Stimulated activated naive B cell treated with anti-CD40 and anti-IgM and Interleukin-4, amounts not matched to agents 10 μg/mL and 1 μg/mL and 100 μg/mL, for 72 hours (primary cell): ENCODE results near the gene ENOPH1.

Source experiments
- ATAC-seq, 2 donors: fragments of 150-1000 bp; cut with Tn5 transposase; replicated peaks; 2 replicates each; pipeline ENCODE4 v1.10.0; 2021; ENCODE audit warnings: moderate library complexity in 1 of 2
- DNase-seq: peaks from one replicate; pipeline ENCODE4 v3.0.0; 2021
- H3K27ac Mint-ChIP-seq: one replicate; pipeline ENCODE4 v1.8.0; 2022; ENCODE audit warnings: mild to moderate bottlenecking, mixed read lengths
- H3K27me3 Mint-ChIP-seq, 2 donors: one replicate each; pipeline ENCODE4 v1.8.0; 2022; ENCODE audit warnings: mixed read lengths in 2 of 2
- H3K36me3 Mint-ChIP-seq, 2 donors: one replicate each; pipeline ENCODE4 v1.8.0; 2022; ENCODE audit warnings: mixed read lengths in 2 of 2, mild to moderate bottlenecking in 1 of 2
- H3K4me1 Mint-ChIP-seq, 2 donors: one replicate each; pipeline ENCODE4 v1.8.0; 2022; ENCODE audit warnings: mixed read lengths in 2 of 2, mild to moderate bottlenecking in 1 of 2
- H3K4me3 Mint-ChIP-seq, 2 donors: one replicate each; pipeline ENCODE4 v1.8.0; 2022; ENCODE audit warnings: mild to moderate bottlenecking in 2 of 2, mixed read lengths in 2 of 2, moderate library complexity in 1 of 2
- H3K9me3 Mint-ChIP-seq, 2 donors: one replicate each; pipeline ENCODE4 v1.8.0; 2022; ENCODE audit warnings: mixed read lengths in 2 of 2, mild to moderate bottlenecking in 1 of 2

The ENOPH1 gene

DNA sequence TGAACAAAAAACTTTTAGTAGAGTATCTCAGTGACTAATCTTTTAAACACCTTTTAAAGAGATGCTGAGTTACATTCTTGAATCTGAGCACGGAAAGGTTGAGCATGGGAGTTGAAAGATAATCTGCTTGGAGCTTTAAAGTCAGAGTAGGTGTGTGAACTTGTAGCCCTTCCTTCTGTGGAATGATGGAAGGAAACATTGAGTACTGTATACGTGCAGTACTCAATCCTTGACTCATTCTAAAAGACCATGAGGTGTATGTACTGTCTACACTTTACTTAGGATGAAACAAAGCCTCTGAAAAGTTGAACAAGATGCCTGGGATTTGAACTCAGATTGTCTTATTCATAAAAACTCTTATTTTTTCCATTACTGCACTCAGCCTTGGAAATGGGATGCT is 3.4 kb downstream of the ENOPH1 start:
- Mint-ChIP-seq H3K4me1 (peaks cover 26 to 45% of the 10 kb centered on the region in 2 donors), H3K4me3 (no peak overlapping the region)
- no peak for ATAC-seq

DNA sequence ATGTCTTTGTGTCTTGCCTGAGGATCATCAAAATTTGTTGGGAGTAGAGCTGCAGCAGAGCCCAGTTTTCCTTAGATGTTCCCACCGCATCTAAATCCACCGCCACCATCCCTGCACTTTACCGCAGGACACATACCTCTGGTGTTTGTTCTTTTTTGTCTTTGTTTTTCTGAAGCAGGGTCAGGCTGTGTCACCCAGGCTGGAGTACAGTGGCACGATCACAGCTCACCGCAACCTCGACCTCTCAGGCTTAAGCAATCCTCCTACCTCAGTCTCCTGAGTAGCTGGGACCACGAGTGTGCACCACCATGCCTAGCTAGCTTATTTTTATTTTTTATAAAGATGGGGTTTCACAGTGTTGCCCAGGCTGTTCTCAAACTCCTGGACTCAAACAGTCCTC is 4.6 kb downstream of the ENOPH1 start:
- H3K27ac Mint-ChIP-seq: no peak overlapping the region
- H3K9me3 Mint-ChIP-seq: no peaks in the 10 kb centered on the region
- H3K36me3 Mint-ChIP-seq: peaks cover 24 to 48% of the 10 kb centered on the region in 2 donors
- H3K4me3 Mint-ChIP-seq: no peak overlapping the region
- ATAC-seq: no peak
- H3K4me1 Mint-ChIP-seq: peaks cover 27 to 53% of the 10 kb centered on the region in 2 donors
- no peak for DNase-seq
- H3K27me3 Mint-ChIP-seq: no peaks in the 10 kb centered on the region

More for the DNA sequence above, 3.4 kb downstream of the ENOPH1 start:
- Mint-ChIP-seq H3K9me3 (no peaks in the 10 kb centered on the region), H3K36me3 (peaks cover 25 to 51% of the 10 kb centered on the region in 2 donors), H3K27me3 (peaks cover 0 to 4% of the 10 kb centered on the region in 2 donors), H3K27ac (no peak overlapping the region)
- DNase-seq: no peak

DNA sequence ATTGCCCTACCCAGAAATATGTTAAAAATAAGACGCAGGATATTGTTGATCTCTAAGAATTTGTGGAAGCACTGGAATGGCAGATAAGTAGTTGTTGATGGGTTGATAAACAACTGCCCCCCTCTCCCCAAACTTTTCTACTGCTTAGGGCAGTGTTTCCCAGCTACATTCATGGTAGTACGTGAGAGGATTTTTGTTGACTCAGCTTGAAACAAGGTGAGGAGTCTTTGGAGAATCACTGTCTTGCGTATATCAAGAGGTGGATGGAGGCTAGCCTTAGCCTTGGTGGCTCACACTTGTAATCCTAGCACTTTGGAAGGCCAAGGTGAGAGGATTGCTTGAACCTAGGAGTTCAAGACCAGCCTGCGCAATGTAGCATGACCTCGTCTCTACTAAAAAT is 5.7 kb downstream of the ENOPH1 start:
- Mint-ChIP-seq H3K36me3 (peaks cover 24 to 49% of the 10 kb centered on the region in 2 donors), H3K27ac (no peak overlapping the region), H3K4me1 (peaks cover 32 to 57% of the 10 kb centered on the region in 2 donors), H3K27me3 (no peaks in the 10 kb centered on the region), H3K4me3 (no peak overlapping the region), H3K9me3 (no peaks in the 10 kb centered on the region)
- no peak for ATAC-seq
- DNase-seq: no peak

DNA sequence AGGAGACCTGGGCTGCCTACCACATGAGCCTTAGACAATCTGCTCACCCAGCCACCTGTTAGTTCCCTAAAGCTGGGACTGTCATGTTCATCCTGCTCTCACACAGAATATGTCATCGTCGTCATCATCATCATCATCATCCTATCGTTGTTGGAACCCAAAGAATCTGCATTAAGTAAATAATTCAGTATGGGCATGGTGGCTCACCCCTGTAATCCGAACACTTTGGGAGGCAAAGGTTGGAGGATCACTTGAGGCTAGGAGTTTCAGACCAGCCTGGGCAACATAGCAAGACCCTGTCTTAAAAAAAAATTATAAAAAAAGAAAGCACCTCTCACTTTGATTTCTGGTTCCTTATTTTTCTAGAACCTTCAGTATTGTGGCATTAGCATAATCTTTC is 6.4 kb downstream of the ENOPH1 start:
- Mint-ChIP-seq H3K27ac (no peak overlapping the region), H3K4me3 (no peak overlapping the region), H3K9me3 (no peaks in the 10 kb centered on the region), H3K4me1 (peaks cover 30 to 60% of the 10 kb centered on the region in 2 donors), H3K36me3 (peaks cover 25 to 51% of the 10 kb centered on the region in 2 donors), H3K27me3 (no peaks in the 10 kb centered on the region)
- DNase-seq (no peak), ATAC-seq (no peak)

DNA sequence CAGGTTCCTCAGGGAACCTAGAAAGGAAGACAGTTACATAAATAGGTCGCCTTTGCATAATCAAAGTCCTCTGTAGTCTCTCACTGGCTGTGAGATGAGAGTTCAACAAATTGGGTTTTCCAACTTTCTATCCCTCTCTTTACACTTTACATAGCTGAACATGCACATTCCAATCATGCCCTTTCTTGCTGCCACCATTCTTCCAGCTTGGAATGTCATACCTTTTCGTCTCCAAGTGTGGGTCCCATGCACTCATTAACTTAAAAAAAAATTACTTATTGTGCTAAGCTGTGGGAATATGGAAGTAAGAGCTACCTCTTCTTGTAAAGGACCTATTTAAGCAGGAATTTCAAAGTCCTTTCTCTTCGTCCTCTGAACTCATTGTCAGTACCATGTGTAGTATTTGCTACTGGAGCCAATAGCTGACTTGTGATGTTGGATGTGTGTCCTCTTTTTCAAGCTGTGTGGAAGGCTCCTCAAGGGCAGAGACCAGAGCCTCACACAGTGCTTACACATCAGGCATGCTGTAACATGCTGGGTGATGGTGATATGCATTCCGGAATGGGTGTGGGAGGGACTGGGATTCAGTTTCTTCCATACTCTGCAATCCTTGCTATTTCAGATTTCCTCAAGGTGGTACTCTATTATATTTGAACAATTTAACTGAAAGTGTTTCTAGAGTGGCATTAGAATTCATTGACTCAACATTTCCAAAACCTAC is 7.1 kb downstream of the ENOPH1 start:
- Mint-ChIP-seq H3K27ac (no peak overlapping the region), H3K36me3 (peaks cover 25 to 55% of the 10 kb centered on the region in 2 donors), H3K27me3 (no peaks in the 10 kb centered on the region), H3K4me3 (no peak overlapping the region), H3K9me3 (no peaks in the 10 kb centered on the region), H3K4me1 (peaks cover 29 to 63% of the 10 kb centered on the region in 2 donors)
- no peak for ATAC-seq
- DNase-seq: no peak

DNA sequence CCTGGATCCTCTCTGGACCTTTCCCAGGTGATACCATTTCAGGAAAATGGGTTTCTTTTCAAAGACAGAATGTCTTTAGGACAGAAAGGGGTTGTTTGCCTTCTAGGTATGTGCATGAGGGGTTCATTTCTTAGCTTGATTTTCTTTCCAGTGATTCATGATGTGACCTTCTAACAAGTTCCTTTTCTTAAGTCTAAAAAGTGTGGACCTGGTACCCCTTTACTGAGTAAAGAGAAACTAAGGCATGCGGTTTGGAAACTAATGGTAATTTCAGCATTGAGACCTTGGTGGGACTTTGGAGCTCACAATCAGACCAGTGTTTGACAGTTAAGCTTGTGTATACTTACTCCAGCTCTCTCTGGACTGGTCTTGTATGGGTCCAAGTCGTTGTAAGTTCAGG is 8.7 kb downstream of the ENOPH1 start:
- peaks cover 24 to 49% of the 10 kb centered on the region in 2 donors for H3K4me1 Mint-ChIP-seq
- H3K27me3 Mint-ChIP-seq: no peaks in the 10 kb centered on the region
- ATAC-seq: no peak
- no peak overlapping the region for H3K27ac Mint-ChIP-seq
- H3K4me3 Mint-ChIP-seq: no peak overlapping the region
- no peak for DNase-seq
- H3K9me3 Mint-ChIP-seq: no peaks in the 10 kb centered on the region
- peaks cover 25 to 49% of the 10 kb centered on the region in 2 donors for H3K36me3 Mint-ChIP-seq

DNA sequence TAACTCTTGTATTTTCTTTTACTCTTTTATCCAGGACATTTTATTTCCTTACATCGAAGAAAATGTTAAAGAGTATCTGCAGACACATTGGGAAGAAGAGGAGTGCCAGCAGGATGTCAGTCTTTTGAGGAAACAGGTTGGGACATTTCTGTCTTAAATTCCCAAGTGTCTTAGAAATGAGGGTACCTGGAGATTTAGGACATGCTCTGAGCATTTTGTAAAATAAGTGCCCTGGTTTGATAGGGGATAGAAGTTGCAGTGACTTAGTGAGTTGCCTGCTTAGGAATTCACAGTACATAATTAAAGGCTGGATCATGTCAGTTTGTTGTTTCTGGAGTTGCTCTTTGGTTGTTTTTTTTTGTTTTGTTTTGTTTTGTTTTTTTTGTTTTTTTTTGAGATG is 17.5 kb downstream of the ENOPH1 start:
- peaks cover 34 to 42% of the 10 kb centered on the region in 2 donors for H3K36me3 Mint-ChIP-seq
- no peaks in the 10 kb centered on the region for H3K9me3 Mint-ChIP-seq
- peaks cover 3 to 8% of the 10 kb centered on the region in 2 donors for H3K4me1 Mint-ChIP-seq
- H3K27ac Mint-ChIP-seq: no peak overlapping the region
- no peaks in the 10 kb centered on the region for H3K27me3 Mint-ChIP-seq
- no peak overlapping the region for H3K4me3 Mint-ChIP-seq
- ATAC-seq: no peak
- no peak for DNase-seq

DNA sequence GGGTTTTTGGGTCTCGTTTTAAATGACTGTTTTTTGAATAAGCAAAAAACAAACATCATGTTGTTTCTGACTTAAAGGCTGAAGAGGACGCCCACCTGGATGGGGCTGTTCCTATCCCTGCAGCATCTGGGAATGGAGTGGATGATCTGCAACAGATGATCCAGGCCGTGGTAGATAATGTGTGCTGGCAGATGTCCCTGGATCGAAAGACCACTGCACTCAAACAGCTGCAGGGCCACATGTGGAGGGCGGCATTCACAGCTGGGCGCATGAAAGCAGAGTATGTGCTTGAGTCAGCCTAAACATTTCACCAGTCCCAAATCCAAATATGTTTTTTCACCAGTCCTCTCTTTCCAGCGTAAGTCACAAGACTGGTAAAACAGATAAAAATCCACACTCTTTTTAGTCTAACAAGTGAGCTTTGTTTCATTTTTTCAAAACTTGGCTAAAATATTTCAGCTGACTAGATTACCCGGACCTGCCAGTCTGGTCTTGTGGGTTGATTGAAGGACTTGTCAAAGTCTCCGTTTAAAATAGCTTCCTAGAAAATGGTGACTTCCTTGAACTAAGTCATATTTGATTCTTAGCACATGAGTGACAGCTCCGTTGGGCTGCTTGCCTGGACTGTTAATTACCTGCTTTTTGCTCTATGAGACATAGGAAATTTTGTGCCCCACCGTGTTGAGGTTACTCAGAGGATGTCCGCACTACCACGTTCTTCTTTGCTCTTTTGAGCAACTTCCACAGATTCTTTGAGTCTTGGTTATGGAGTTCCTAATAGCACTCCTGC is 20.8 kb downstream of the ENOPH1 start:
- Mint-ChIP-seq H3K36me3 (peaks cover 33 to 53% of the 10 kb centered on the region in 2 donors), H3K4me1 (peaks cover 3 to 8% of the 10 kb centered on the region in 2 donors), H3K9me3 (no peaks in the 10 kb centered on the region), H3K4me3 (no peak overlapping the region), H3K27me3 (no peaks in the 10 kb centered on the region), H3K27ac (no peak overlapping the region)
- ATAC-seq (no peak), DNase-seq (no peak)

DNA sequence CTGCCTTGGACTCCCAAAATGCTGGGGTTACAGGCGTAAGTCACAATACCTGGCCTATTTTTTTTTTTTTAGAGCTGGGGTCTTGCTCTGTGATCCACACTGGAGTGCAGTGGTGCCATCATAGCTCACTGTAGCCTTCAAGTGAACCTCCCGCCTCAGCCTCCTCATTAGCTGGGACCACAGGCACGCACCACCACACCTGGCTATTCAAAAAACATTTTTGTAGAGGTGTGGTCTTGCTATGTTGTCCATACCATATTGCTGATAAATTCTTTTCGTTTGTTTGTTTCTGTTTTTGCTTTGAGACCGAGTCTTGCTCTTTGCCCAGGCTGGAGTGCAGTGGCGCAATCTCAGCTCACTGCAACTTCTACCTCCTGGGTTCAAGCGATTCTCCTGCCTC is 21.6 kb downstream of the ENOPH1 start:
- H3K4me1 Mint-ChIP-seq: peaks cover 3 to 8% of the 10 kb centered on the region in 2 donors
- ATAC-seq (no peak), DNase-seq (no peak)
- no peak overlapping the region for H3K4me3 Mint-ChIP-seq
- no peak overlapping the region for H3K27ac Mint-ChIP-seq
- H3K9me3 Mint-ChIP-seq: no peaks in the 10 kb centered on the region
- no peaks in the 10 kb centered on the region for H3K27me3 Mint-ChIP-seq
- peaks cover 34 to 53% of the 10 kb centered on the region in 2 donors for H3K36me3 Mint-ChIP-seq

DNA sequence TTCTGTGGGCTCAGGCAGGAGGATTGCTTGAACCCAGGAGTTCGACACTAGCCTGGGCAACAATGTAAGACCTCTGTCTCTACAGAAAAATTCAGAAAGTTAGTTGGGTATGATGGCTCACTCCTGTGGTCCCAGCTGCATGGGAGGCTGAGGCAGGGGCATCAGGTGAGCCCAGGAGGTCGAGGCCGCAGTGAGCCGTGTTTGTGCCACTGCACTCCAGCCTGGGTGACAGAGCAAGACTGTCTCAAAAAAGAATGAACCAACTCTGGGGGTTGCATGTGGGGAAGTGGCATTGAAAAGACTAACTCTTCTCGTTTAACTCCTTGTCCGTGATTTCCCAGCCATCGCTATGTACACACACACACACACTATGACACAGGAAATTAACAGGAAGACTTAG is 26.9 kb downstream of the ENOPH1 start:
- Mint-ChIP-seq H3K4me1 (peaks cover 13 to 19% of the 10 kb centered on the region in 2 donors), H3K27ac (no peak overlapping the region), H3K4me3 (no peak overlapping the region), H3K9me3 (no peaks in the 10 kb centered on the region), H3K36me3 (peaks cover 22 to 50% of the 10 kb centered on the region in 2 donors), H3K27me3 (no peaks in the 10 kb centered on the region)
- DNase-seq: no peak
- ATAC-seq: no peak

DNA sequence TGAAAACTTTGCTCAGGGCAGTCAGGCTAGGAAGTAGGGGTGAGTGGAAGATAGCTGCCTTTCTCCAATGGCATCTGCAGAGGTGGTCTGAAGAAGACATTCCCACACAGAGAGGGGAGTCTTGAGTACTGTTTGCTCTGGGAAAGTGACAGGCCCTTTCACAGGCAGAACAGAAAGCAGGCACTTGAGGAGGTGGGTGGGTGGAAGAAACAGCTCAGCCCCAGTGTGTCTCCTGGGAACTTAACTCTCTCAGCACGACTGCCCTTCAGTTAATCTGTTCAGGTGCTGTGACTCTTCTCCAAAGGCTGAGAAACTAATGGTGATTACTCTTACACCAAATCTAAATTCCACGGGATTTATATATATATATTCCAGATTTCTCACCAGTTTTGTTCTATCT is 28.3 kb downstream of the ENOPH1 start:
- ATAC-seq: peak; percentile 89 to 92
- H3K9me3 Mint-ChIP-seq: no peaks in the 10 kb centered on the region
- no peaks in the 10 kb centered on the region for H3K27me3 Mint-ChIP-seq
- H3K27ac Mint-ChIP-seq: no peak overlapping the region
- DNase-seq: no peak
- peaks cover 30 to 47% of the 10 kb centered on the region in 2 donors for H3K36me3 Mint-ChIP-seq
- no peak overlapping the region for H3K4me3 Mint-ChIP-seq
- H3K4me1 Mint-ChIP-seq: peaks cover 15 to 26% of the 10 kb centered on the region in 2 donors

DNA sequence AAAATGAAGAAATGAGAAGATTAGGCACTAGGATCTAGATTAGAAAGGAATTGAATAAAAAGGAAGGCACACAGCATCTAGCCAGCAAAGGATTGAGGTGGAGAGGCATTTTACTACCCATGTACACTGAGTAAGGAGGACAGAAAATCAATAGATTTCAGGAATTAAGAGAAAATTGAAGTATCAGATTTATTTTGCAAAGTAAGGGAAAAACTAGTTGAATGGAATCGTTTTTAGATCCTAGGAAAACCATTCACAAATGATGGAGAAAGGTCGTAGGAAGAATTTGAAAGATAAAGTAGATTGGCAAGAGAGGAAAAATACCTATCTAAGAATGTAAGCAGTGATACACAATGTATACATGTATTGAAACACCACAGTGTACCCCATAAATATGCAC is 31.3 kb downstream of the ENOPH1 start:
- peaks cover 34 to 59% of the 10 kb centered on the region in 2 donors for H3K36me3 Mint-ChIP-seq
- H3K4me1 Mint-ChIP-seq: peaks cover 27 to 47% of the 10 kb centered on the region in 2 donors
- DNase-seq (no peak), ATAC-seq (no peak)
- H3K9me3 Mint-ChIP-seq: no peaks in the 10 kb centered on the region
- H3K27ac Mint-ChIP-seq: no peak overlapping the region
- no peaks in the 10 kb centered on the region for H3K27me3 Mint-ChIP-seq
- H3K4me3 Mint-ChIP-seq: no peak overlapping the region

DNA sequence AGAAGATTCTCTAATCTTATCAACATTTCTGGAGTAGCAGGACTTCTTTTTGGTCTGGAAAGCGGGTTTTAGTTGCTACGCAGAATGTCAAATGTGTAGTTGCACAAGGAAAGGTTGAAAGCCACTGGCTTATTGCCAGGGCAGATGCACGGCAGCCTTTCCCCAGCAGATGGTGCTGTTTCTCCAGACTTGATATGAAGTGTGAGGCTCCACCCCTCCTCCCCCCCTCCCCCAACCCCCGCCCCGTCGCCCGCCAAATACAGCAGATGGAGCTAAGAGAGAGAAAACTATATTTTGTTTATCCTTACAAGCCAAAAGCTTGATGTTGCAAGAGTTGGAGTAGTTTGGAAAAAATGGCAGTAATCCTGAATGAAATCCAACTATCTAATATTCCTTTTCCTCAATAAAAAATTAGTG is 32.0 kb downstream of the ENOPH1 start:
- H3K4me1 Mint-ChIP-seq: peaks cover 27 to 47% of the 10 kb centered on the region in 2 donors
- ATAC-seq (peak; percentile 81 to 91), DNase-seq (peak; percentile 68)
- no peaks in the 10 kb centered on the region for H3K27me3 Mint-ChIP-seq
- H3K9me3 Mint-ChIP-seq: no peaks in the 10 kb centered on the region
- peaks cover 32 to 59% of the 10 kb centered on the region in 2 donors for H3K36me3 Mint-ChIP-seq
- no peak overlapping the region for H3K4me3 Mint-ChIP-seq
- H3K27ac Mint-ChIP-seq: no peak overlapping the region

DNA sequence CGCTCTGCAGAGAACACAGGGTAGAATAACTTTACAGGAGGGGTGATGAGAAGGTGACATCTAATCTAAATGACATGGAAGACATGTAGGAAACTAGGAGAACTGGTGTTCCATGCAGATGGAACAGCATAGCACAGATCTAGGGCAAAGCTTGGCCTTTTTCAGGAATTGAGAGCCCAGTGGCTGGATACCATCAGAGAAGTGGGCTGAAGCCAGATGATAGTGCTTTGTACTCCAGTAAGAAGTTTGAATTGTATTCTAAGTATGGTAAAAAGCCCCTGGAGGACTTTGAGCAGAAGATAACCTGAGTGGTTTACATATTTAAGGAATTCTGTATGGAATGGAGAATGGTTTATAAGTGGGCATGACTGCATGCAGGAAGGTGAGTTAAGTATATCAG is 32.8 kb downstream of the ENOPH1 start:
- no peak for DNase-seq
- Mint-ChIP-seq H3K4me1 (peaks cover 24 to 41% of the 10 kb centered on the region in 2 donors), H3K36me3 (peaks cover 36 to 57% of the 10 kb centered on the region in 2 donors), H3K27ac (peak overlapping the region; percentile 15), H3K4me3 (no peak overlapping the region), H3K9me3 (no peaks in the 10 kb centered on the region), H3K27me3 (no peaks in the 10 kb centered on the region)
- no peak for ATAC-seq

DNA sequence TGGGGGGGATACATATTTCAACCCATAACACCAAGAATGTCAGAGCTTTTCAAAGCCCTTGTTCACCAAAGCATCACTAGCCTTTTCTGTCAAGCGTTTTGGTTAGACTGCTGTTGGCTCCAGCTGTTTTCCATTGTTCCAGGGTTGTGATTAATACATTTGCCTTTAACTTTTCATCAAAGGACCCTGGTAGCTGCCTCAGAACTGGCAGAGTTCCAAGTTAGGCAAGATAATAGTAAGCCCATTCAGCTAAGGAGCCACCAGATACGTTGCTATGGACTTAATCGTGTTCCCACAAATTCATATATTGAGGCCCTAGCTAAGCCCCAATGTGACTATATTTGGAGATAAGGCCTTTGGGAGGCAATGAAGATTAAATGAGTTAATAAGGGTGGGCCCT is 37.1 kb downstream of the ENOPH1 start:
- DNase-seq (no peak), ATAC-seq (no peak)
- H3K36me3 Mint-ChIP-seq: peaks cover 27 to 50% of the 10 kb centered on the region in 2 donors
- H3K27ac Mint-ChIP-seq: no peak overlapping the region
- peaks cover 14 to 26% of the 10 kb centered on the region in 2 donors for H3K4me1 Mint-ChIP-seq
- H3K4me3 Mint-ChIP-seq: no peak overlapping the region
- H3K9me3 Mint-ChIP-seq: no peaks in the 10 kb centered on the region
- H3K27me3 Mint-ChIP-seq: no peaks in the 10 kb centered on the region
